GM04504 (cell line): Measurements from ENCODE around the gene CACNA2D3.
"Not testable (repeated sequence)": the region's sequence is repeated elsewhere in the genome, so short reads cannot be mapped to it uniquely, and the experiment has no call there.

Source experiments
- DNase-seq: peaks from one replicate; pipeline ENCODE4 v3.0.0-alpha.2; 2012; ENCODE audit warnings: low read depth

Gene CACNA2D3

GRCh38 chr3:55089211-55089610 is 966.9 kb downstream of the CACNA2D3 start:
- DNase-seq: no peak

- no peak for DNase-seq
Measured at GRCh38 chr3:55090291-55090690, 967.9 kb downstream of the CACNA2D3 start.

GRCh38 chr3:55090746-55091145 is 968.4 kb downstream of the CACNA2D3 start:
- no peak for DNase-seq

- peak; percentile 61 for DNase-seq
Measured at GRCh38 chr3:55091381-55092225, 969.3 kb downstream of the CACNA2D3 start.

GRCh38 chr3:55094676-55095075 is 972.3 kb downstream of the CACNA2D3 start:
- DNase-seq: no peak

- DNase-seq: peak; percentile 42
Measured at GRCh38 chr3:55097441-55097840, 975.1 kb downstream of the CACNA2D3 start.

- DNase-seq: no peak
Measured at GRCh38 chr3:55105647-55106046, 983.3 kb downstream of the CACNA2D3 start.

- no peak for DNase-seq
Measured at GRCh38 chr3:55107187-55107586, 984.8 kb downstream of the CACNA2D3 start.

- DNase-seq: not testable (repeated sequence)
Measured at GRCh38 chr3:55111906-55112305, 989.6 kb downstream of the CACNA2D3 start.

- no peak for DNase-seq
Measured at GRCh38 chr3:55118451-55118850, 996.1 kb downstream of the CACNA2D3 start.

- no peak for DNase-seq
Measured at GRCh38 chr3:55119268-55119667, 996.9 kb downstream of the CACNA2D3 start.

- no peak for DNase-seq
Measured at GRCh38 chr3:55122312-55122711, 1000.0 kb downstream of the CACNA2D3 start.
